Panc1 (cell line): ENCODE data around the gene PRICKLE3. TPM values are rescaled to one million over a fixed set of nuclear protein-coding genes. Genes with fewer than 3 reads are reported as not detected.
A peak's percentile ranks its signal among the peaks of the same experiment; 100 is the strongest.

ENCODE experiments used
- ATAC-seq: fragments of 200-7000 bp; cut with Tn5 transposase; 2 replicates; pipeline ENCODE4 v1.9.1; 2020; ENCODE audit warnings: mild to moderate bottlenecking, moderate library complexity
- BruUV-seq: library from RNA; stranded (reverse); fragments of 400-500 nt; replicated peaks from 2 replicates; lab custom pipeline; 2021; lab: Mats Ljungman, UMichigan
- CTCF ChIA-PET: fragments of 300-600 bp; sonication (Branson Sonifier 250); formaldehyde crosslinking; loops from one replicate; lab custom pipeline; 2022; ENCODE audit warnings: antibody characterized with exemption; lab: Charles Lee
- POLR2A ChIA-PET: fragments of 300-600 bp; sonication (Branson Sonifier 250); formaldehyde crosslinking; loops from one replicate; lab custom pipeline; 2022; ENCODE audit warnings: antibody characterized with exemption; lab: Charles Lee
- DNase-seq: peaks from one replicate; pipeline ENCODE4 v3.0.0-alpha.2; 2010; ENCODE audit warnings: low read depth, low spot score
- H3K27ac ChIP-seq: 2 replicates; pipeline ENCODE4 v1.5.1; 2011; ENCODE audit warnings: mild to moderate bottlenecking, low read length, inconsistent platforms
- H3K27me3 ChIP-seq: fragments of 200-500 bp; sonication (Bioruptor generic); 2 replicates; pipeline ENCODE4 v1.6.0; 2014; ENCODE audit warnings: low read length, inconsistent platforms; ENCODE audit not compliant: control insufficient read depth, insufficient read depth
- H3K36me3 ChIP-seq: fragments of 200-500 bp; sonication (Bioruptor generic); 2 replicates; pipeline ENCODE4 v1.5.1; 2014; ENCODE audit warnings: inconsistent platforms, mild to moderate bottlenecking, low read length, moderate library complexity; ENCODE audit not compliant: control insufficient read depth, insufficient read depth
- H3K4me1 ChIP-seq: 2 replicates; pipeline ENCODE4 v1.5.1; 2011; ENCODE audit warnings: inconsistent platforms, mild to moderate bottlenecking, low read length, moderate library complexity; ENCODE audit not compliant: control insufficient read depth, insufficient read depth
- H3K4me3 ChIP-seq, 2 experiments: 2 replicates each; pipeline ENCODE4 v1.5.1; 2011 to 2012; ENCODE audit warnings: low read depth in 2 of 2, low read length in 2 of 2, mild to moderate bottlenecking in 2 of 2, inconsistent platforms in 1 of 2, moderate library complexity in 1 of 2
- H3K9me3 ChIP-seq: fragments of 200-500 bp; sonication (Bioruptor generic); 2 replicates; pipeline ENCODE4 v1.5.1; 2014; ENCODE audit warnings: low read depth, mild to moderate bottlenecking, inconsistent platforms, low read length, moderate library complexity; ENCODE audit not compliant: control insufficient read depth, insufficient read depth
- CTCF ChIP-seq: fragments of 450-650 bp; IDR thresholded peaks from 2 replicates; pipeline ENCODE4 v1.5.1; 2017; ENCODE audit warnings: mild to moderate bottlenecking
- POLR2AphosphoS5 ChIP-seq: IDR thresholded peaks from 2 replicates; pipeline ENCODE4 v1.6.1; 2012; ENCODE audit warnings: mild to moderate bottlenecking, low read depth, low read length, moderate library complexity
- REST ChIP-seq, 2 experiments: IDR thresholded peaks; 2 replicates each; pipeline ENCODE4 v1.6.1; 2011 to 2012; ENCODE audit warnings: low read depth in 2 of 2, control low read depth in 1 of 2, low read length in 1 of 2, mild to moderate bottlenecking in 1 of 2, moderate library complexity in 1 of 2; ENCODE audit not compliant: insufficient read depth in 1 of 2
- SIN3A ChIP-seq: IDR thresholded peaks from 2 replicates; pipeline ENCODE4 v1.6.1; 2012; ENCODE audit warnings: low read depth, mild to moderate bottlenecking, low read length, moderate library complexity, borderline replicate concordance; ENCODE audit not compliant: insufficient read depth
- TCF7L2 ChIP-seq: IDR thresholded peaks from 2 replicates; pipeline ENCODE4 v1.6.1; 2011; ENCODE audit warnings: mild to moderate bottlenecking, low read depth, low read length, inconsistent platforms
- in situ Hi-C: cut with HindIII; loops from 2 replicates; pipeline ENCODE4 v1.10.0; 2016; ENCODE audit warnings: low sequenced_read_pairs, low pct_unique_long_range_greater_than_20kb
- intact Hi-C: fragments of 100-400 bp; cut with micrococcal nuclease; formaldehyde crosslinking; loops from one replicate; pipeline ENCODE4 v1.10.0; 2022; ENCODE audit not compliant: unreplicated experiment
- total RNA-seq: library from RNA; stranded (reverse); gene quantifications from one replicate; pipeline ENCODE4 v1.2.1, GENCODE V29; 2021; ENCODE audit not compliant: unreplicated experiment

The PRICKLE3 gene
- total RNA-seq, 1 experiment from 2014 or later = 40.1 TPM

- intact Hi-C loops (no loop called here), in situ Hi-C loops (no loop called here)
- peak overlapping the region; percentile 94 for H3K27ac ChIP-seq
Measured at GRCh38 chrX:49188468-49189076, 2.4 kb upstream of the PRICKLE3 start.

GRCh38 chrX:49187526-49187925 is 1.4 kb upstream of the PRICKLE3 start:
- POLR2A ChIA-PET = interaction anchor here (0.6 kb wide), 1 partner anchor 16 kb away, joined by 3 read pairs; the partner anchor contains the start of gene PLP2
- no peak for DNase-seq
- BruUV-seq = no TSS peak

More at GRCh38 chrX:49188468-49189076, 2.4 kb upstream of the PRICKLE3 start:
- Histone ChIP-seq H3K9me3 (no peaks in the 10 kb centered on the region), H3K4me3 (no peak overlapping the region), H3K4me1 (peaks cover 21% of the 10 kb centered on the region), H3K27me3 (no peaks in the 10 kb centered on the region), H3K36me3 (no peaks in the 10 kb centered on the region)
- ChIA-PET CTCF (no interaction called here), POLR2A (no interaction called here)
- DNase-seq (no peak), ATAC-seq (no peak)
- no TSS peak for BruUV-seq
- TF ChIP-seq REST (IDR thresholded peaks at IDR 0.05; ENCODE audit: insufficient read depth in 1 of 2, low read depth in 2 of 2, low read length in 1 of 2) (no peak), SIN3A (no peak), POLR2AphosphoS5 (no peak), CTCF (no peak), TCF7L2 (no peak)

More at GRCh38 chrX:49187526-49187925, 1.4 kb upstream of the PRICKLE3 start:
- Histone ChIP-seq H3K4me1 (peaks cover 21% of the 10 kb centered on the region), H3K9me3 (no peaks in the 10 kb centered on the region), H3K36me3 (no peaks in the 10 kb centered on the region), H3K4me3 (peak overlapping the region in 1 of 2 experiments; percentile 91; a peak in 2 of 4 replicates), H3K27ac (peak overlapping the region; percentile 94), H3K27me3 (no peaks in the 10 kb centered on the region)
- in situ Hi-C loops = no loop called here
- no peak for TF ChIP-seq REST (IDR thresholded peaks at IDR 0.05; ENCODE audit: insufficient read depth in 1 of 2, low read depth in 2 of 2, low read length in 1 of 2)
- TF ChIP-seq POLR2AphosphoS5 = no peak
- no peak for TF ChIP-seq SIN3A
- no peak for TF ChIP-seq CTCF
- TF ChIP-seq TCF7L2 = no peak
- CTCF ChIA-PET = no interaction called here
- intact Hi-C loops = no loop called here
- no peak for ATAC-seq
